ENCODE data around the gene NEURL4.

The NEURL4 gene

GRCh38 chr17:7321466-7321865 lies 7.7 kb downstream of the NEURL4 start:
- no peak for DNase-seq

GRCh38 chr17:7318121-7318860 lies 10.8 kb downstream of the NEURL4 start:
- DNase-seq: no peak

- DNase-seq: no peak
Observed at GRCh38 chr17:7317161-7317803, 11.9 kb downstream of the NEURL4 start.

- no peak for DNase-seq
Observed at GRCh38 chr17:7315570-7316235, 13.4 kb downstream of the NEURL4 start.

- DNase-seq: peak; percentile 92 to 94
Observed at GRCh38 chr17:7314719-7315569, 14.2 kb downstream of the NEURL4 start, which contains the start of gene GPS2. Gene GPS2, minus strand, starts transcription at chr17:7315360. Its CDS starts 308 bp downstream, at chr17:7315052.

GRCh38 chr17:7313890-7314718 lies 15.0 kb downstream of the NEURL4 start:
- no peak for DNase-seq

- peak in 1 of 2 donors; percentile 15 for DNase-seq
Observed at GRCh38 chr17:7313088-7313889, 15.8 kb downstream of the NEURL4 start.

GRCh38 chr17:7312432-7313087 lies 16.6 kb downstream of the NEURL4 start:
- DNase-seq: no peak

GRCh38 chr17:7311110-7311705 lies 17.9 kb downstream of the NEURL4 start:
- DNase-seq: no peak

GRCh38 chr17:7309628-7310027 lies 19.5 kb downstream of the NEURL4 start:
- DNase-seq: no peak

GRCh38 chr17:7308625-7309433 lies 20.3 kb downstream of the NEURL4 start:
- peak; percentile 94 for DNase-seq

- DNase-seq: peak; percentile 61 to 64
Observed at GRCh38 chr17:7307686-7308624, 21.2 kb downstream of the NEURL4 start.

- DNase-seq: peak; percentile 100
Observed at GRCh38 chr17:7306911-7307685, 22.0 kb downstream of the NEURL4 start, which contains the start of gene EIF5A. Gene EIF5A, plus strand, starts transcription at chr17:7307628. Its CDS starts 2,008 bp downstream, at chr17:7309636.

- DNase-seq: no peak
Observed at GRCh38 chr17:7304179-7304578, 25.0 kb downstream of the NEURL4 start.

- DNase-seq: peak; percentile 73 to 77
Observed at GRCh38 chr17:7296189-7296861, 32.8 kb downstream of the NEURL4 start.
